Measurements from ENCODE around the gene TMEM208. TPM values are rescaled to one million over a fixed set of nuclear protein-coding genes. Genes with fewer than 3 reads are reported as not detected.

The TMEM208 gene
- total and polyA plus RNA-seq, 2 of the 13 experiments (the other 11 are each of a cell fraction or from before 2014, with no cell fraction given): 58.8 to 72.9 TPM

DNA sequence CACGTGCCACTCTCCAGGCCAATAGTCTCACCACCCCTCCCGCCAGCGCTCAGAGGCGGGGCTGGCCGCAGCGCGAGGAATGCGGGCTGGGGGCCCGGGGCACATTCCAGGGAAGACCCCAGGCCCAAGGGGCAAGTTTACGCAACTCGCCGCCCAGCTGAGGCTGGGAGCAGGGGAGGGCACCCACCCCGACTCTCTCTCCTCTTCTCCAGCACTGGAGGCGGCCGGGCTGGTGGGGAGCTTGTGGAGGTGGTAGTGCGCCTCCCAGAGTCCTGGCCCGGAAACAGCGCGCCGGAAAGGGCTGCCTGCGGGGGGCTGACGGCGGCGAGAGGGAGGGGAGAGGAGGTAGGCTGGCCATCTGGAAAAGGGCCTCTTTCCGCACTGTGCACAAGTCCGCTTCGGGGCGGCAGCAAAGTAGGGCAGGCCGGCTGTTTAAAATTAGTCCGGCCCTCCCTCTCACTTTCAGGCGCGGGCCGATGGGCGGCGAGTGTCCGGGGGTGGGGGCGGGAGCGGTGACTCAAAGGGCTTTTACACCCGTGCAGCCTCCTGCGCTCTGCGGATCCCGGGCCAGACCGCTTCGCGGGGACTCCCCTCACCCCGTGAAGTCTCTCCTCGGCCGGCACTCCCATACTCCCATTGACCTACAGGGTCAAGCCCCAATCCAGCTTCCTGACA lies 19.3 kb downstream of the TMEM208 start (continued):
- TF ChIP-seq, protein P1, sequence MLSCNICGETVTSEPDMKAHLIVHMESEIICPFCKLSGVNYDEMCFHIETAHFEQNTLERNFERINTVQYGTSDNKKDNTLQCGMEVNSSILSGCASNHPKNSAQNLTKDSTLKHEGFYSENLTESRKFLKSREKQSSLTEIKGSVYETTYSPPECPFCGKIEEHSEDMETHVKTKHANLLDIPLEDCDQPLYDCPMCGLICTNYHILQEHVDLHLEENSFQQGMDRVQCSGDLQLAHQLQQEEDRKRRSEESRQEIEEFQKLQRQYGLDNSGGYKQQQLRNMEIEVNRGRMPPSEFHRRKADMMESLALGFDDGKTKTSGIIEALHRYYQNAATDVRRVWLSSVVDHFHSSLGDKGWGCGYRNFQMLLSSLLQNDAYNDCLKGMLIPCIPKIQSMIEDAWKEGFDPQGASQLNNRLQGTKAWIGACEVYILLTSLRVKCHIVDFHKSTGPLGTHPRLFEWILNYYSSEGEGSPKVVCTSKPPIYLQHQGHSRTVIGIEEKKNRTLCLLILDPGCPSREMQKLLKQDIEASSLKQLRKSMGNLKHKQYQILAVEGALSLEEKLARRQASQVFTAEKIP (CRISPR knock-in tag; IDR thresholded peaks at IDR 0.05; ENCODE audit: borderline replicate concordance): no peak
- TF ChIP-seq SRY (CRISPR knock-in tag; IDR thresholded peaks at IDR 0.05) (peak; percentile 83; the same call in 1 of the 2 replicates), ZSCAN30 (CRISPR knock-in tag; IDR thresholded peaks at IDR 0.05) (peak; percentile 78; the same call in 1 of the 2 replicates), RFXANK (CRISPR knock-in tag; IDR thresholded peaks at IDR 0.05) (peak; percentile 83; the same call in 1 of the 2 replicates), ZFAT (CRISPR knock-in tag; conservative IDR thresholded peaks at IDR 0.05) (no peak), ZNF382 (CRISPR knock-in tag; IDR thresholded peaks at IDR 0.05; ENCODE audit: borderline replicate concordance) (no peak), ZZZ3 (CRISPR knock-in tag; IDR thresholded peaks at IDR 0.05; ENCODE audit: borderline replicate concordance) (no peak), ZNF12 (CRISPR knock-in tag; IDR thresholded peaks at IDR 0.05) (peak; percentile 20; the same call in 1 of the 2 replicates), MIER2 (CRISPR knock-in tag; IDR thresholded peaks at IDR 0.05) (peak; percentile 65; the same call in 1 of the 2 replicates), PHB2 (IDR thresholded peaks at IDR 0.05; ENCODE audit: partially characterized antibody) (no peak), ZSCAN20 (CRISPR knock-in tag; IDR thresholded peaks at IDR 0.05; ENCODE audit: borderline replicate concordance) (no peak; the same call in 1 of the 2 replicates), TBX2 (CRISPR knock-in tag; IDR thresholded peaks at IDR 0.05; ENCODE audit: borderline replicate concordance) (peak; percentile 90), HOXA5 (CRISPR knock-in tag; IDR thresholded peaks at IDR 0.05) (no peak; the same call in 1 of the 2 replicates), PHF5A (CRISPR knock-in tag; IDR thresholded peaks at IDR 0.05; ENCODE audit: low read depth, unreplicated experiment) (peak; percentile 31), ZNF335 (CRISPR knock-in tag; IDR thresholded peaks at IDR 0.05) (no peak; the same call in none of the 2 replicates), XRCC5 (optimal IDR thresholded peaks at IDR 0.05; ENCODE audit: low read length) (peak; percentile 88), ZNF124 (CRISPR knock-in tag; IDR thresholded peaks at IDR 0.05) (peak; percentile 94), ZNF792 (CRISPR knock-in tag; IDR thresholded peaks at IDR 0.05) (0 out of 2 replicates have a peak, but pooled peaks have one; percentile 65), ZNF230 (CRISPR knock-in tag; IDR thresholded peaks at IDR 0.05) (peak; percentile 74), MEF2D (CRISPR knock-in tag; IDR thresholded peaks at IDR 0.05) (peak; percentile 91), FOSL2 (CRISPR knock-in tag; IDR thresholded peaks at IDR 0.05) (peak; percentile 62)
- TF ChIP-seq, protein P2, sequence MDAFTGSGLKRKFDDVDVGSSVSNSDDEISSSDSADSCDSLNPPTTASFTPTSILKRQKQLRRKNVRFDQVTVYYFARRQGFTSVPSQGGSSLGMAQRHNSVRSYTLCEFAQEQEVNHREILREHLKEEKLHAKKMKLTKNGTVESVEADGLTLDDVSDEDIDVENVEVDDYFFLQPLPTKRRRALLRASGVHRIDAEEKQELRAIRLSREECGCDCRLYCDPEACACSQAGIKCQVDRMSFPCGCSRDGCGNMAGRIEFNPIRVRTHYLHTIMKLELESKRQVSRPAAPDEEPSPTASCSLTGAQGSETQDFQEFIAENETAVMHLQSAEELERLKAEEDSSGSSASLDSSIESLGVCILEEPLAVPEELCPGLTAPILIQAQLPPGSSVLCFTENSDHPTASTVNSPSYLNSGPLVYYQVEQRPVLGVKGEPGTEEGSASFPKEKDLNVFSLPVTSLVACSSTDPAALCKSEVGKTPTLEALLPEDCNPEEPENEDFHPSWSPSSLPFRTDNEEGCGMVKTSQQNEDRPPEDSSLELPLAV (CRISPR knock-in tag; conservative IDR thresholded peaks at IDR 0.05; ENCODE audit: low read depth): no peak
- TF ChIP-seq, protein P3, sequence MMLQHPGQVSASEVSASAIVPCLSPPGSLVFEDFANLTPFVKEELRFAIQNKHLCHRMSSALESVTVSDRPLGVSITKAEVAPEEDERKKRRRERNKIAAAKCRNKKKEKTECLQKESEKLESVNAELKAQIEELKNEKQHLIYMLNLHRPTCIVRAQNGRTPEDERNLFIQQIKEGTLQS (CRISPR knock-in tag; IDR thresholded peaks at IDR 0.05): peak; percentile 73
- TF ChIP-seq, protein P4, sequence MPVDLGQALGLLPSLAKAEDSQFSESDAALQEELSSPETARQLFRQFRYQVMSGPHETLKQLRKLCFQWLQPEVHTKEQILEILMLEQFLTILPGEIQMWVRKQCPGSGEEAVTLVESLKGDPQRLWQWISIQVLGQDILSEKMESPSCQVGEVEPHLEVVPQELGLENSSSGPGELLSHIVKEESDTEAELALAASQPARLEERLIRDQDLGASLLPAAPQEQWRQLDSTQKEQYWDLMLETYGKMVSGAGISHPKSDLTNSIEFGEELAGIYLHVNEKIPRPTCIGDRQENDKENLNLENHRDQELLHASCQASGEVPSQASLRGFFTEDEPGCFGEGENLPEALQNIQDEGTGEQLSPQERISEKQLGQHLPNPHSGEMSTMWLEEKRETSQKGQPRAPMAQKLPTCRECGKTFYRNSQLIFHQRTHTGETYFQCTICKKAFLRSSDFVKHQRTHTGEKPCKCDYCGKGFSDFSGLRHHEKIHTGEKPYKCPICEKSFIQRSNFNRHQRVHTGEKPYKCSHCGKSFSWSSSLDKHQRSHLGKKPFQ (CRISPR knock-in tag; IDR thresholded peaks at IDR 0.05; ENCODE audit: insufficient replicate concordance): peak; percentile 95
- TF ChIP-seq, protein P5, sequence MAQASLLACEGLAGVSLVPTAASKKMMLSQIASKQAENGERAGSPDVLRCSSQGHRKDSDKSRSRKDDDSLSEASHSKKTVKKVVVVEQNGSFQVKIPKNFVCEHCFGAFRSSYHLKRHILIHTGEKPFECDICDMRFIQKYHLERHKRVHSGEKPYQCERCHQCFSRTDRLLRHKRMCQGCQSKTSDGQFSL (CRISPR knock-in tag; IDR thresholded peaks at IDR 0.05): peak; percentile 92

All from HepG2 (cell line).